SHP77 (cell line): ENCODE measurements around the gene PDCD11.
"Not testable (repeated sequence)": the region's sequence is repeated elsewhere in the genome, so short reads cannot be mapped to it uniquely, and the experiment has no call there.

Experiments used
- DNase-seq, 2 experiments: peaks; one replicate each; lab custom pipeline; 2025; lab: John Stamatoyannopoulos, UW

Gene PDCD11

DNA sequence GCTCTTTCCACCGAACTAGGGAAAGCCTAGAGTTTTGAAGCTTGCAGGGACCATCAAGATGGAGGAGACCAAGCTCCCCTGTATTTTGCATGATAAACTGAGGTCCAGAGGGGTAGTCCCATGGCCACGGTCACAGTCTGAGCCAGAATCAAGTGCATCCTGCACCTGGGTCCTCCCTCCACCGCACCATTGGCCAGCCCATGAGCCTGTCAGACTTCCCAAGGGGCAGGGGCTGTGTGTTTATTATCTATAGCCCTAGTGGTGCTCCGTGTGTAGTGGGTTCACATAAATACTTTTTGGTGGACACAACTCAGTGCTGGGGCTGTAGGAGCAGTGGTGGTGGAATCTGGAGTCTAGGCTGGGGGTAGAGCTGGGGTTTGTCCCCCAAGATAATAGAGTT lies 79.0 kb downstream of the PDCD11 start:
- no peak for DNase-seq

DNA sequence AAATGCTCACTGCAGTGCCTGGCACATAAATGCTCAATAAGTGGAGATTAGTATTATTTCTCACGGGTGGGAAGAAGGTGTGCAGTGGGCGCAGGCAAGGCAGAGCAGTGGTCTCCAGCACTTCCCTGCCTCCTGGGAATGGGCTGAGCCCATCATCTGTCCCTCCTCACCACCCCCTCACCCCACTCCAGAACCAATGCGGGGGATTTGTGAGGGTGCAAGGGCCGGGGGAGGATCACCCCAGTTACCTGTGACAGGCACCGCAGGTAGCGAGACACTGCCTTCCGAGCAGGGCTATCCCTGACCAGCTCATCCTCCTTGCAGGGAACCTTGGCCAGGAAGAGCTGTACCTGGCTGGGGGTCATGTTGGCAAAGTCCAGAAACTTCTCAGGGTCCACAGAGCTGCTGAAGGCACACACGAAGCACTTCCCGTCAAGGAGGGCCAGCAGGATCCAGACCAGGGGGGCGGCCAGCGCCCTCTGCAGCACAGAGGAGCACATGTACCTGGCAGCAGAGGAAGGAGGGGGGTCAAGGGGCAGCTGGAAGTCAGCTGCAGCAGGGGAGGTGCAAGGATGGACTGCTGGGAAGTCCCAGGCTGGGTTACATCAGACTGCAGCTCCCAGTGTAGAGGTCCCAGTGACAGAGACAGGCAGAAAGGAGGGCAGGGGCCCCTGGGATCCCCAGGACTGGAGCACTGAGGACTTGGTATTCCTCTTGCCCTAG lies 79.8 kb downstream of the PDCD11 start:
- DNase-seq, result peak; percentile 34 to 60

- no peak for DNase-seq
Observed at GRCh38 chr10:103478671-103479070, 82.2 kb downstream of the PDCD11 start.

DNA sequence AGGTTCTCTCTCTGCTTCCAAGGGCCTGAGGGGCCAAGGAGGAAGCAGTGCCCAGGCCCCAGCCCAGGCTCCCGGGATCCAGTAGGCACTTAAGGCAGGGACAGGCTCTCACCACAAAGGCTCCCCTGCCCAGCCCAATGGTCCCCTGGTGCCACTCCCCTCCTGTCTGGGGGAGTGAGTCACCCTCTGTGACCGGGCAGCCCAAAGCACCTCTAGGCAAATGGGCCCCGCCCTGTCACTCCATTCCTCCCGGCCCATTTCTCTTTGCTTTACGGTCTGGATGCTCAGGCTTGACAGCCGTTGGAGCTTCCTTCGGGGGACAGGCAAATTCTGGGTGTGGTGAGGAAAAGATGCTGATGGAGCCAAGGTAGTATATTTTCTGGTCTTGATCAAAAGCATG lies 82.7 kb downstream of the PDCD11 start, which contains the start of gene CALHM3:
Gene CALHM3, minus strand, starts transcription at position 106 of the 400 bp plus-strand sequence. CDS start 208 bp downstream, outside the sequence.
- DNase-seq, result no peak

DNA sequence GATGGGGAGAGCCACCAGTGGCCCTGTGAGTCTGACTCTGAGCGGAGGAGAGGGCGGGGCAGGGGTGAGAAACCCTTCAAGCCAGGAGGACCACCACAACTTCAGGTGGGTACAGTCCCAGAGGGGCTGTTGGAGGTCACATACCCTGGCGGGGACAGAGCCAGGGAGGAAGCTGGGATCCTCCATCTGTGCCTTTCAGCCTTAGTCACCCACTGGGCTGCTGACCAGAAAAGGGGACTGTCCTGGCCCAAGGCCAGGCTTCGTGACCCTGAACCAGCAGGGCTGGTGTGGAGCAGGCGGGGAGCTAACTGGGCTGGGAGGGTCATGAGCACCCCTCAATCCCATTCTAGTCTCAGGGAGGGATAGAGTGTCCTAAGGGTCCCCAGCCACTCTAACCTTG lies 84.1 kb downstream of the PDCD11 start:
- DNase-seq, result no peak

DNA sequence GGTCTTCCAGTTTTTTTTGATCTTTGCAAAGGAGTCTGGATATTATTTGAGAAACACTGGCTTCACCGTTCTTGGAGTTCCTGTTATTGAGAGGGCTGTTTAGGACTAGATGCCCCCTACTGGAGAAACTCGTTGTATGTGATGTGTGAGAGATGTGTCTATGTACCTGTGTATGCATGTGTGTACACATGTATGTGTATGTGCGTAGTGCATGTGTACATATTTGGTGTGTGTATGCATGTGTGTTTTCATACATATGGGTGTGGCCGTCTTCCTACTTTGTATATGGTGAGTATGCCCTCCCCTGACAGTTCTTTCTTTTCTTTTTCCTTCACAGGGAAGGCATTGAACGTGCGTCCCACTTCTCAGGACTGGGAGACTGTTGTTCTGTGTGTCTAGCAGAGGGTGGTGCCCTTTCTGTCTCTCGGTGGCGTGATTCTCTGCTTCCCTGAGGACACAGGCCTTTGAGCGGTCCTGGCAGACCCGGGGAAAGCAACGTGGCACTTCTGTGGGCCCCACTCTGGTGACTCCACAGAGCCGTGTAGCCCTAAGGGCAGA lies 85.6 kb downstream of the PDCD11 start:
- DNase-seq, result peak; percentile 72 to 78

- DNase-seq, result not testable (repeated sequence)
Observed at GRCh38 chr10:103486635-103487409, 90.4 kb downstream of the PDCD11 start.

DNA sequence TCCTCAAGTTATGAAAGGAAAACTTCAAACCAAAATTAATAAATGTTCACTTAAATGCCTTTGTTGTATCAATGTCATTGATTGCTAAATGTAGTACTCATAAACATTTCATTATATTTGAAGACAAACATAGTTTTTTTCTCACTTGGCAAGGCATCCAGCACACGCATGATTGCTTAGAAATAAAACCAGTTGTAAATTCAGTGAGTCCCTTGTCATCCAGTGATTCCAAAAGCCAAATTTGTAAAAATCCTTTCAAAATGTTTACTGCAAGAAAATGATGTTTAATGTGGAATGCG lies 90.9 kb downstream of the PDCD11 start:
- DNase-seq, result no peak

GRCh38 chr10:103490986-103491314 lies 94.5 kb downstream of the PDCD11 start:
- no peak for DNase-seq

DNA sequence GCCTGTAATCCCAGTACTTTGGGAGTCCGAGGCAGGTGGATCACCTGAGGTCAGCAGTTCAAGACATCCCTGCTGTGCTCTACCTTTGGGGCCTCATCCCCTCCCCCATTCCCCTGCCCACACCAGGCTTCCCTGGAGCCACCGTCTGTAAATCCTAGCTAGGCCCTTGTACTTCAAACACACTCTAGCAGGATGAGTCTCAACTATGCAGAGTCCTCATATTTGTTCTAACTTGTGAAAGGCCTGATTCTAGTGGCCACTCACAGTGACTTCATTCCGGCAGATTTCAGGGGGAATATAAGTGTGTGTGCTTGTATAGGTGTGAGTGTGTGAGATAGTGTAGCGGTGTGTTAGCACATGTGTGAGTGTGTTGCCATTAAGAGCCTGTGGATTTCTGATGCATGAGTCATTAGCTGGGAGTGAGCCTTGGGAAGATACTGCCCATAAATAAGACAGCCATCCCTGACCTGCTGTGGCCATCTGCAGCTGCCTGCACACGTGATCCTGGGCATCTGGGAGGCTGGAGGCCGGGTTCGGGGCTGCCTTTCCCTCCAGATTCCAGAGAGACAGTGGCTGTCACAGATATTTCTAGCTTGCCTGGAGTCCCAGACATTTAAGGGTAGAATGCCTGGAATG lies 95.4 kb downstream of the PDCD11 start:
- DNase-seq, result peak; percentile 49 to 67

GRCh38 chr10:103492655-103493261 lies 96.3 kb downstream of the PDCD11 start:
- DNase-seq, result no peak

DNA sequence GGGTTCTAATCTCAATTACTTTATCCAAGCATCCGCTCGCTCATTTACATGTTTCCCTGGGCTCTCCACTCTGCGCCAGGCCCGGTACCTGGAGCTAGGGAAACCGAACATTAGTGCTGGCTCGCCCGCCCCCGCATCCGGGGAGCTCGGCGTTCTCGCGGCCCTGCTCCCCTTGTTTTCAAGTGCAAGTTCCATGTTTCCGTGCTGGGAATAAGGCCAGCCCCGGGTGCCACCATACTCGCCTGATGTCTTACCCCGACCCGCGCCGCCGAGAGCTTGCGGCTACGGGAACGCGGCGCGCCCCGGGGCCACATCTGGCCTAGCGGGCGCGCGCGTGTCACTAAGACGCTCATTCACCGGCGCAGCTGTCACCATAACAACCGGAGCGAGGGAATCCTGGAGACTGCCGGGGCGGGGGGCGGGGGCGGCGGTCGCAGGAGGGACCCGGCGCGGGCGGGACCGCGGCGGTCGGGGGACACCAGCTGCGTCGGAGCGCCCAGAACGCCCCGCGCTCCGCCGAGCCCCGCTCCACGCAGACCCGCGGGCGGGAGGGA lies 97.0 kb downstream of the PDCD11 start, which contains the start of gene NEURL1:
Gene NEURL1, plus strand, starts transcription at position 344 of the 554 bp plus-strand sequence. CDS start 683 bp downstream, outside the sequence.
- DNase-seq, result peak in 1 of 2 experiments; percentile 12

DNA sequence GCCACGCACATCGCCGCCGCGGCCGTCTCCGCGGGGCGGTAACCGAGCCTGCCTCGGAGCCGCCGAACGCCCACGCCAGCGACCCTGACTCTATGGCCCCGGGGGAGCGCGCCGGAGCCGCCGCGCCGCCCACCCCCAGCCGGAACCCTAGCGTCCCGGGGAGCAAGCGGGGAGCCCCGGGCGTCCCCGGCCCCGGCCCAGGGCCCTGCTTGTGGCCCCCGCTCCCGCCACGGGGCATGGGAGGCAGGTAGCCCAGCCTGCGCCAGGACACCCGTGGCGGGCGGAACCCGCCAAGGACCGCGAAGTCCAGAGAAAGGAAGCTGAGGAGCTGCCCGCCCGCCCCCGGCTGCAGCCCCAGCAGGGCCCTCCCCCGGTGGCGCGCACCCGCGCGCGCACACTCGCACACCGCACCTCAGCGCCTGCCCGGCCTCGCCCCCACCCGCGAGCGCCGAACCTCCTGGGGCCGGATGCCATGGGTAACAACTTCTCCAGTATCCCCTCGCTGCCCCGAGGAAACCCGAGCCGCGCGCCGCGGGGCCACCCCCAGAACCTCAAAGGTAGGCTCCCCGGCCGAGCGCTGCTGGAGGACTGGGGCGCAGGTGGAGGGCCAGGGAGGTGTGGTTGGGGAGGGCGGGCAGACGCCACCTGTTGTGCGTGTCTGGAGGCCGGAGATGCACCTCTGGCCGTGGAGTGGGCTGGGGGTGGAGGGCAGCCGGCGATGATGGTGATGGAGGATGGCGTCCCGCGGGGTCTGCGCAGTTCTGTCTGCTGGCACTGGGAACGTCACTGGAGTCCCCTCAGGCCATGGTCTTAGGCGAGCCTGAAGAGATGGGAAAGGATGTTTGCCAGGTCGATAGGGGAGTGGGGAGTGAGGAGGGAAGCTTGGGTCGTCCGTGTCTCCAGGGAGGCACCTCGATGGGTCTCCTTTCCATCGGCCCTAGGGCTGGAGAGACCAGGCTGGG lies 97.8 kb downstream of the PDCD11 start:
- no peak for DNase-seq

DNA sequence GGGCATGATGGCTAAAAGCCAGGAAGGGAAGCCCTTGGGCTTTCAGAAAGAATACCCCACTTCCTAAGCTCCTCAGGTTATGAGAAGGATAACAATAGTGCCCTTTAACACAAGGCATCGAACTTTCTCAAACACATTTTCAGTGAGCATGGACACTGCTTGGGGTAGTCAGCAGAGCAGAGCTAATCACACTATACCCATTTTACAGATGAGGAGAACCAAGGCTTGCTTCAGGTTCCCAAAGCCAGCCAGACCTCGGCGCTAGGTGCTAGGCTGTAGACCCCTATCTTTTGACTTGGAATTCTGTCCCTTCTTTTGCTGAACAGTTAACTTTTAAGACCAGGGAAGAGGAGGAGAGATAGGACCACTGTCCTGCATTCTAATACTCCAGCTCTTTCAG lies 98.9 kb downstream of the PDCD11 start:
- DNase-seq, result no peak
